KMS-11 (cell line): ENCODE measurements around the gene VIL1.

Experiments used
- H2AFZ ChIP-seq: fragments of 200-600 bp; sonication (generic); 2 replicates; pipeline ENCODE4 v1.6.1; 2016; ENCODE audit warnings: antibody characterized with exemption, mixed run types, low read depth
- H3K27ac ChIP-seq: fragments of 200-600 bp; sonication (generic); 2 replicates; pipeline ENCODE4 v1.6.1; 2016; ENCODE audit warnings: mild to moderate bottlenecking, mixed run types
- H3K27me3 ChIP-seq: fragments of 200-600 bp; sonication (generic); 2 replicates; pipeline ENCODE4 v1.6.1; 2017; ENCODE audit warnings: mild to moderate bottlenecking, low read depth, mixed run types, moderate library complexity; ENCODE audit not compliant: insufficient read depth
- H3K36me3 ChIP-seq: fragments of 200-600 bp; sonication (generic); 2 replicates; pipeline ENCODE4 v1.6.1; 2017; ENCODE audit warnings: mild to moderate bottlenecking, mixed run types; ENCODE audit not compliant: insufficient read depth
- H3K4me1 ChIP-seq: fragments of 200-600 bp; sonication (generic); 2 replicates; pipeline ENCODE4 v1.6.1; 2016; ENCODE audit warnings: mild to moderate bottlenecking, low read depth, mixed run types; ENCODE audit not compliant: poor library complexity, severe bottlenecking
- H3K4me2 ChIP-seq: fragments of 200-600 bp; sonication (generic); 2 replicates; pipeline ENCODE4 v1.7.0; 2016; ENCODE audit warnings: mild to moderate bottlenecking, mixed run types
- H3K4me3 ChIP-seq: fragments of 200-600 bp; sonication (generic); IDR thresholded peaks from 2 replicates; pipeline ENCODE4 v1.6.1; 2017; ENCODE audit warnings: low read depth, low read length, mixed read lengths; ENCODE audit not compliant: insufficient read depth
- H3K79me2 ChIP-seq: fragments of 200-600 bp; sonication (generic); 2 replicates; pipeline ENCODE4 v1.6.1; 2016; ENCODE audit warnings: low read depth, mixed run types; ENCODE audit not compliant: insufficient read depth
- H3K9ac ChIP-seq: fragments of 200-600 bp; sonication (generic); 2 replicates; pipeline ENCODE4 v1.6.1; 2016; ENCODE audit warnings: mild to moderate bottlenecking, mixed run types
- H4K20me1 ChIP-seq: fragments of 200-600 bp; sonication (generic); 2 replicates; pipeline ENCODE4 v1.6.1; 2016; ENCODE audit warnings: mild to moderate bottlenecking, mixed run types; ENCODE audit not compliant: insufficient read depth
- TF ChIP-seq, protein P1 (sequence below): fragments of 200-600 bp; sonication (generic); conservative IDR thresholded peaks from 2 replicates; pipeline ENCODE4 v1.6.1; 2017; ENCODE audit warnings: low read depth, mild to moderate bottlenecking, antibody characterized with exemption, low read length, moderate library complexity, mixed read lengths

VIL1 gene

DNA sequence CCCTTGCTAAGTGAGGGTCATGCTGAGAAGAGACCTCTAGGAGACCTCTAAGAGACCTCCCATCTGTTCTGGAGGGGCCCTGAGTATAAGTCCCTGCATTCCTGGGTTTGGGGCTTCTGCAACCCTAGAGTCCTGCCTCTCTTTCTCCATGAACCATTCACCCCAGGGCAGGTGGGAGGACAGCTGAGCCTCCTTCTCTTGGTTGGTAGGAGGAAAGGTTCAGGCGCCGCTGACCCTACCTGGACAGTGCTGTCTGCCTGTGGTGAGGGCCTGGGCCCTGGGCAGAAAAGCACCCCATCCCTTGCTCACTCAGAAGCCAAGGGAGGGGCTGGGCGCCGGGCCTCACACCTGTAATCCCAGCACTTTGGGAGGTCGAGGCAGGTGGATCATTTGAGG, 604 bp upstream of the VIL1 start:
- H3K4me2 ChIP-seq: peak overlapping the region; percentile 33; the same call in 1 of the 2 replicates
- no peak overlapping the region for H3K9ac ChIP-seq
- no peaks in the 10 kb centered on the region for H4K20me1 ChIP-seq
- no peak overlapping the region for H2AFZ ChIP-seq
- no peaks in the 10 kb centered on the region for H3K27me3 ChIP-seq
- no peak overlapping the region for H3K27ac ChIP-seq
- H3K4me1 ChIP-seq: peaks cover 14% of the 10 kb centered on the region
- no peaks in the 10 kb centered on the region for H3K36me3 ChIP-seq
- TF ChIP-seq, protein P1, sequence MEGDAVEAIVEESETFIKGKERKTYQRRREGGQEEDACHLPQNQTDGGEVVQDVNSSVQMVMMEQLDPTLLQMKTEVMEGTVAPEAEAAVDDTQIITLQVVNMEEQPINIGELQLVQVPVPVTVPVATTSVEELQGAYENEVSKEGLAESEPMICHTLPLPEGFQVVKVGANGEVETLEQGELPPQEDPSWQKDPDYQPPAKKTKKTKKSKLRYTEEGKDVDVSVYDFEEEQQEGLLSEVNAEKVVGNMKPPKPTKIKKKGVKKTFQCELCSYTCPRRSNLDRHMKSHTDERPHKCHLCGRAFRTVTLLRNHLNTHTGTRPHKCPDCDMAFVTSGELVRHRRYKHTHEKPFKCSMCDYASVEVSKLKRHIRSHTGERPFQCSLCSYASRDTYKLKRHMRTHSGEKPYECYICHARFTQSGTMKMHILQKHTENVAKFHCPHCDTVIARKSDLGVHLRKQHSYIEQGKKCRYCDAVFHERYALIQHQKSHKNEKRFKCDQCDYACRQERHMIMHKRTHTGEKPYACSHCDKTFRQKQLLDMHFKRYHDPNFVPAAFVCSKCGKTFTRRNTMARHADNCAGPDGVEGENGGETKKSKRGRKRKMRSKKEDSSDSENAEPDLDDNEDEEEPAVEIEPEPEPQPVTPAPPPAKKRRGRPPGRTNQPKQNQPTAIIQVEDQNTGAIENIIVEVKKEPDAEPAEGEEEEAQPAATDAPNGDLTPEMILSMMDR: no peak
- H3K4me3 ChIP-seq: no peak overlapping the region
- no peaks in the 10 kb centered on the region for H3K79me2 ChIP-seq

DNA sequence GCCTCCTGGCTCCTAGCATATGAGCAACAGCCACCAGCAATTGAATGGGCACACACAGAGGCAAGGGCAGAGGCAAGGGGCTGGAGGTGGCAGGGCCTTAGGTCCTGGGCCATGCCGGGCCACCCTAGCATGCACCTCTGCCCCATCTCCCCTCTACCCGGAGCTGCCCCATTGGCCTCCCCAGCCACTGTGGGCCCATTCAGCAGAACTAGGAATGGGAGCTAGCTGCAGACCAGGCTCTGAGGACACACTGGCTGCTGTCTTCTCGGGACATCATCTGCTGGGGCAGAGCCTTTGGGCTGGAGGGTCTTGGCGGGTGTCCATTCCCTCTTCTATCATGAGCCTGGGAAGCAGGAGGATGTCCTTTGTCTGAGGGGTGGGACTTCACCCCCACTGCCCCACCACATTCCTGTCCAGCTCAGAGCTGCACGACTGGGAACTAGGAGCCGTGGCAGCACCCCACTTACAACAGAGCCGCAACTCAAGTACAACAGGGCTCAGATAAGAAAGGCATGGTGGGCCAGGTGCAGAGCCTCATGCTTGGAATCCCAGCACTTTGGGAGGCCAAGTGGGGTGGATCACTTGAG, 800 bp downstream of the VIL1 start:
- no peak overlapping the region for H3K9ac ChIP-seq
- H3K27ac ChIP-seq: no peak overlapping the region
- no peaks in the 10 kb centered on the region for H4K20me1 ChIP-seq
- H3K27me3 ChIP-seq: no peaks in the 10 kb centered on the region
- H3K4me1 ChIP-seq: peaks cover 14% of the 10 kb centered on the region
- H3K79me2 ChIP-seq: no peaks in the 10 kb centered on the region
- H2AFZ ChIP-seq: no peak overlapping the region
- H3K36me3 ChIP-seq: no peaks in the 10 kb centered on the region
- H3K4me2 ChIP-seq: no peak overlapping the region; the same call in 1 of the 2 replicates
- H3K4me3 ChIP-seq: no peak overlapping the region
- TF ChIP-seq, protein P1: no peak

DNA sequence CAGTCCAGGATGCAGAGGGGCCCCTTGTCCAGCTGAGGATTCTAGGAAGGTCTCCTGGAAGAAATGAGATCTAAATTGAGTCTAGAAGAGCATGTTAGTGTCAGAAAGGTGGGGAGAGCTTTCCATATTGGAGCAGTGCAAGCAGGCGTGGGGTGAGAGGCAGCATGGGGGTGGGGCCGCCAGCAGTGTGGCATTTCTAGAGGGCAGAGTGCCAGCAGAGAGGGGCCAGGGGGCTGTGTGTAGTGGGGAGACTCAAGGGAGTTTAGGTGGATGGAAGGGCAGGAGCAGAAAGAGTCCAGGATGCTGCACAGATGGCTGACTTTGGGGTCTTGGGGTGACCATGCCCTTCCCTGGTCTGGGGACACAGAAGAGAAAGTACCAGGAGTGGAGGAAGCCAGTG, 2.1 kb downstream of the VIL1 start:
- no peaks in the 10 kb centered on the region for H3K36me3 ChIP-seq
- no peaks in the 10 kb centered on the region for H3K27me3 ChIP-seq
- TF ChIP-seq, protein P1: no peak
- no peak overlapping the region for H2AFZ ChIP-seq
- H3K4me2 ChIP-seq: no peak overlapping the region
- no peaks in the 10 kb centered on the region for H3K79me2 ChIP-seq
- H3K4me3 ChIP-seq: no peak overlapping the region
- H4K20me1 ChIP-seq: no peaks in the 10 kb centered on the region
- H3K9ac ChIP-seq: no peak overlapping the region
- H3K4me1 ChIP-seq: peaks cover 14% of the 10 kb centered on the region
- H3K27ac ChIP-seq: no peak overlapping the region

DNA sequence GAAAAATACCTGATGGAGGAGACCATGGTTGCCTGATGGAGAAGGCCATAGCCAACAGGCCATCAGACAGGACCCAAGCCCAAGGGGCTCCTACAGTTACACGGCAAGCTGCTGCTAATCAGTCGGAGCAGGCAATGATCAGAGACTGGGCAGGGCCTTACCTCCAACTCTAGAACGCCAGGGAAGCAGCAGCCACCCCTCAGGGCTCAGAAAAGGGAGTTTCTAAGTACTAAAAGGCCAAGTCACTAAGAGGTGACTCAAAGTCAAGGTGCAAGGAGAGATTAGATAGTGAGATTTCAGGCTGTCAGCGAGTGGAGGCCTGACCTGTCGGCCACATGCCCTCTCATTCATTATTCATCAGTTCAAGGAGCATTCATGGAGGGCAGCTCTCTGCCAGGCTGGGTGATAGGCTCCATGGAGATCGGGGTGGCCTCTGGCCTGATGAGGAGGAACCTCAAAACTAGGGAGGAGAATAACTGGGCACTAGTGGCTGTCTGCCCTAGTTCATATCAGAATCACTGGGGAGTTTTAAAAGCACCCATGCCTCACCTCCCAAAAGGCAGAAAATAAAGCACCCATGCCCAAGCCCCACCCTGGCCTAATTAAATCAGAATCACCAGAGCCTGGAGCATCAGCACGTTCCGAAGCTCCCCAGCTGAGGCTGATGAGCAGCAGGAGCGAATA, 3.6 kb downstream of the VIL1 start:
- no peak overlapping the region for H3K4me3 ChIP-seq
- H3K9ac ChIP-seq: no peak overlapping the region
- no peaks in the 10 kb centered on the region for H3K36me3 ChIP-seq
- H3K4me1 ChIP-seq: peaks cover 14% of the 10 kb centered on the region
- H2AFZ ChIP-seq: no peak overlapping the region
- H3K4me2 ChIP-seq: no peak overlapping the region
- no peak overlapping the region for H3K27ac ChIP-seq
- H3K27me3 ChIP-seq: no peaks in the 10 kb centered on the region
- H4K20me1 ChIP-seq: no peaks in the 10 kb centered on the region
- TF ChIP-seq, protein P1: no peak
- H3K79me2 ChIP-seq: no peaks in the 10 kb centered on the region
